Smooth muscle cell (in vitro differentiated cells): ENCODE data around the gene RXFP3. TPM values are rescaled to one million over a fixed set of nuclear protein-coding genes. Genes with fewer than 3 reads are reported as not detected.

Experiments used
- DNase-seq: peaks from one replicate; lab custom pipeline; 2025; ENCODE audit not compliant: unreplicated experiment; lab: John Stamatoyannopoulos, UW
- H2AFZ ChIP-seq: fragments of 200-600 bp; sonication (generic); 2 replicates; pipeline ENCODE4 v1.6.0; 2016; ENCODE audit warnings: antibody characterized with exemption, low read depth, mild to moderate bottlenecking
- H3F3A ChIP-seq: fragments of 200-600 bp; sonication (generic); 2 replicates; pipeline ENCODE4 v1.6.0; 2017; ENCODE audit warnings: antibody characterized with exemption, low read depth
- H3K27ac ChIP-seq: fragments of 200-600 bp; sonication (generic); 2 replicates; pipeline ENCODE4 v1.5.1; 2016; ENCODE audit warnings: low read depth, mild to moderate bottlenecking
- H3K27me3 ChIP-seq: fragments of 200-600 bp; sonication (generic); 2 replicates; pipeline ENCODE4 v1.6.1; 2016; ENCODE audit warnings: low read depth, mild to moderate bottlenecking
- H3K36me3 ChIP-seq: fragments of 200-600 bp; sonication (generic); 2 replicates; pipeline ENCODE4 v1.5.1; 2016; ENCODE audit warnings: low read depth
- H3K4me1 ChIP-seq: fragments of 200-600 bp; sonication (generic); 2 replicates; pipeline ENCODE4 v1.5.1; 2016; ENCODE audit warnings: low read depth
- H3K4me2 ChIP-seq: fragments of 200-600 bp; sonication (generic); 2 replicates; pipeline ENCODE4 v1.6.0; 2016; ENCODE audit warnings: mild to moderate bottlenecking
- H3K4me3 ChIP-seq: fragments of 200-600 bp; sonication (generic); 2 replicates; pipeline ENCODE4 v1.5.1; 2016; ENCODE audit warnings: mild to moderate bottlenecking
- H3K79me2 ChIP-seq: fragments of 200-600 bp; sonication (generic); 2 replicates; pipeline ENCODE4 v1.6.0; 2016; ENCODE audit warnings: low read depth, mild to moderate bottlenecking
- H3K9ac ChIP-seq: fragments of 200-600 bp; sonication (generic); 2 replicates; pipeline ENCODE4 v1.6.0; 2016; ENCODE audit warnings: low read depth
- H3K9me3 ChIP-seq: fragments of 200-600 bp; sonication (generic); replicated peaks from 2 replicates; pipeline ENCODE4 v1.5.1; 2016; ENCODE audit warnings: low read depth
- H4K20me1 ChIP-seq: fragments of 200-600 bp; sonication (generic); 2 replicates; pipeline ENCODE4 v1.6.0; 2016; ENCODE audit warnings: low read depth
- CTCF ChIP-seq: fragments of 200-600 bp; sonication (generic); IDR thresholded peaks from 2 replicates; pipeline ENCODE4 v1.5.1; 2017; ENCODE audit warnings: borderline replicate concordance, mild to moderate bottlenecking, antibody characterized with exemption; ENCODE audit not compliant: insufficient read depth, poor library complexity, severe bottlenecking
- WGBS: methylation state at CpG from one replicate; pipeline ENCODE4 v1.1.7; 2016; ENCODE audit warnings: low lambda C conversion rate; 5-methylcytosine and 5-hydroxymethylcytosine counted together
- polyA plus RNA-seq: library from polyadenylated mRNA; unstranded; fragments of >200 nt; fragmentation: Nextera tagmentation; extraction: Ambion mirVana; gene quantifications from 2 replicates; pipeline ENCODE4 v1.2.1, GENCODE V29; 2016
- total RNA-seq: library from RNA; depleted of rRNA; stranded (reverse); fragments of >200 nt; gene quantifications from 2 replicates; pipeline ENCODE4 v1.2.3, GENCODE V29; 2014

Gene RXFP3
- total and polyA plus RNA-seq, 2 experiments from 2014 or later = 0.16 TPM; not detected in 1

GRCh38 chr5:33892620-33893137 lies 43.5 kb upstream of the RXFP3 start:
- Histone ChIP-seq H3K4me2 (peak overlapping the region; percentile 93), H2AFZ (peak overlapping the region; percentile 59), H3K9ac (peak overlapping the region; percentile 60), H3K36me3 (no peaks in the 10 kb centered on the region), H3K4me1 (peaks cover 50% of the 10 kb centered on the region), H3K27me3 (no peaks in the 10 kb centered on the region), H3F3A (peaks cover 40% of the 10 kb centered on the region), H3K4me3 (peak overlapping the region; percentile 55), H3K79me2 (peaks cover 38% of the 10 kb centered on the region), H4K20me1 (peaks cover 20% of the 10 kb centered on the region), H3K27ac (peak overlapping the region; percentile 69), H3K9me3 (no peaks in the 10 kb centered on the region)
- WGBS = 19% methylated on average over 5 of the region's 5 CpGs
- DNase-seq = no peak
- TF ChIP-seq CTCF = no peak

GRCh38 chr5:33894566-33894965 lies 41.6 kb upstream of the RXFP3 start:
- no peak for DNase-seq
- no peak for TF ChIP-seq CTCF
- 24% methylated on average over 1 of the region's 1 CpG for WGBS
- peak overlapping the region; percentile 93 for H3K4me2 ChIP-seq
- H3K27me3 ChIP-seq = no peaks in the 10 kb centered on the region
- H3K9me3 ChIP-seq = no peaks in the 10 kb centered on the region
- H3K36me3 ChIP-seq = no peaks in the 10 kb centered on the region
- H2AFZ ChIP-seq = no peak overlapping the region
- H3K9ac ChIP-seq = no peak overlapping the region
- H3K27ac ChIP-seq = peak overlapping the region; percentile 69
- peaks cover 35% of the 10 kb centered on the region for H3K4me1 ChIP-seq
- H3K4me3 ChIP-seq = no peak overlapping the region
- H4K20me1 ChIP-seq = peaks cover 1% of the 10 kb centered on the region
- peaks cover 40% of the 10 kb centered on the region for H3F3A ChIP-seq
- H3K79me2 ChIP-seq = peaks cover 19% of the 10 kb centered on the region

- Histone ChIP-seq H3K4me2 (no peak overlapping the region), H2AFZ (no peak overlapping the region), H4K20me1 (no peaks in the 10 kb centered on the region), H3K9ac (no peak overlapping the region), H3K4me1 (no peaks in the 10 kb centered on the region), H3K27me3 (no peaks in the 10 kb centered on the region), H3K4me3 (no peak overlapping the region), H3K27ac (no peak overlapping the region), H3K79me2 (no peaks in the 10 kb centered on the region), H3K9me3 (peaks cover 10% of the 10 kb centered on the region), H3K36me3 (no peaks in the 10 kb centered on the region), H3F3A (no peaks in the 10 kb centered on the region)
- TF ChIP-seq CTCF = no peak
- no peak for DNase-seq
- WGBS = 37% methylated on average over 1 of the region's 1 CpG
These were observed 35.0 kb upstream of the RXFP3 start for GRCh38 chr5:33901156-33901555.

- Histone ChIP-seq H4K20me1 (no peaks in the 10 kb centered on the region), H3K4me2 (no peak overlapping the region), H3K36me3 (no peaks in the 10 kb centered on the region), H3K79me2 (no peaks in the 10 kb centered on the region), H3K9me3 (peaks cover 13% of the 10 kb centered on the region), H3F3A (no peaks in the 10 kb centered on the region), H2AFZ (no peak overlapping the region), H3K4me1 (no peaks in the 10 kb centered on the region), H3K27me3 (no peaks in the 10 kb centered on the region), H3K4me3 (no peak overlapping the region), H3K9ac (no peak overlapping the region), H3K27ac (no peak overlapping the region)
- no peak for DNase-seq
- 97% methylated on average over 2 of the region's 2 CpGs for WGBS
- no peak for TF ChIP-seq CTCF
These were observed 33.1 kb upstream of the RXFP3 start for GRCh38 chr5:33903118-33903517.
